Measurements from ENCODE around the gene AQP3. TPM values are rescaled to one million over a fixed set of nuclear protein-coding genes. Genes with fewer than 3 reads are reported as not detected.

The AQP3 gene
- total and polyA plus RNA-seq, 2 of the 4 experiments (the other 2 are of a cell fraction): 3.8 to 12.2 TPM

GRCh38 chr9:33430942-33431341 is 16.5 kb downstream of the AQP3 start:
- Histone ChIP-seq H2BK120ac (ENCODE audit: low read depth, low read length) (no peak overlapping the region), H2AFZ (replicated peaks; ENCODE audit: low read length, poor library complexity) (peak overlapping the region; percentile 66), H3K9ac (ENCODE audit: low read depth, low read length) (no peak overlapping the region), H2BK20ac (ENCODE audit: low read depth, low read length) (no peak overlapping the region), H3K4me1 (ENCODE audit: control insufficient read depth, insufficient read depth, low read length) (0 out of 2 replicates have a peak, but pooled peaks cover 1% of the 10 kb centered on the region), H2BK15ac (ENCODE audit: low read depth, low read length) (no peak overlapping the region), H3K9me3 (ENCODE audit: control insufficient read depth, insufficient read depth, low read length) (no peaks in the 10 kb centered on the region), H3K4ac (ENCODE audit: low read depth, low read length) (no peak overlapping the region), H4K91ac (ENCODE audit: insufficient read depth, low read depth, low read length) (no peak overlapping the region), H2BK5ac (ENCODE audit: low read depth, low read length, poor library complexity, severe bottlenecking) (no peak overlapping the region), H3K56ac (ENCODE audit: extremely low read depth, insufficient read depth, low read length) (no peak overlapping the region), H3K27ac (ENCODE audit: insufficient read depth, low read length) (no peak overlapping the region), H3K79me1 (ENCODE audit: low read depth in 1 of 2, low read length in 2 of 2) (no peaks in the 10 kb centered on the region), H3K9me1 (ENCODE audit: insufficient read depth, low read length) (peaks cover 6% of the 10 kb centered on the region; the same call in 1 of the 2 replicates), H4K8ac (ENCODE audit: low read depth in 2 of 2, low read length in 2 of 2) (no peak overlapping the region), H2AK9ac (replicated peaks; ENCODE audit: low read depth, low read length, poor library complexity) (peak overlapping the region; percentile 37), H3K14ac (replicated peaks; ENCODE audit: low read depth, low read length) (no peak overlapping the region), H3K18ac (ENCODE audit: low read depth, low read length) (no peak overlapping the region), H4K20me1 (ENCODE audit: insufficient read depth, low read length) (no peaks in the 10 kb centered on the region), H3K36me3 (ENCODE audit: control insufficient read depth, insufficient read depth, low read length) (no peaks in the 10 kb centered on the region), H3K4me3 (ENCODE audit: insufficient read depth, low read depth, low read length) (no peak overlapping the region), H3K23ac (ENCODE audit: low read depth, low read length) (no peak overlapping the region), H2AK5ac (ENCODE audit: low read depth, low read length) (no peak overlapping the region), H3K27me3 (ENCODE audit: control insufficient read depth, insufficient read depth, low read length) (peaks cover 17% of the 10 kb centered on the region), H4K5ac (ENCODE audit: low read depth, low read length) (no peak overlapping the region), H3K4me2 (ENCODE audit: low read depth, low read length) (no peak overlapping the region)
- ChIA-PET POLR2A (ENCODE audit: unreplicated experiment) (no interaction called here), CTCF (no interaction called here)
- intact Hi-C loops (cut with micrococcal nuclease) (no loop called here), in situ Hi-C loops (cut with MboI; ENCODE audit: low sequenced_read_pairs) (no loop called here), dilution Hi-C loops (cut with HindIII; ENCODE audit: low sequenced_read_pairs, unreplicated experiment) (no loop called here)
- DNase-seq (no peak), ATAC-seq (ENCODE audit: low read depth) (peak; percentile 27; the same call in 1 of the 2 replicates)
- WGBS, 2 experiments (ENCODE audit: extremely low coverage in 2 of 2, insufficient read length in 1 of 2): no CpG with 5 or more reads among the region's 1 CpG
- no peak for TF ChIP-seq MXI1 (IDR thresholded peaks at IDR 0.05; ENCODE audit: borderline replicate concordance, low read depth, low read length)
- peak; percentile 13; the same call in 1 of the 2 replicates for TF ChIP-seq NFE2L2 (IDR thresholded peaks at IDR 0.05; ENCODE audit: low read depth, low read length)
- no peak for TF ChIP-seq CEBPB (IDR thresholded peaks at IDR 0.05; ENCODE audit: low read depth, low read length)
- no peak for TF ChIP-seq USF2 (IDR thresholded peaks at IDR 0.05; ENCODE audit: low read depth, low read length)
- BruUV-seq (replicated peaks): no TSS peak
